Mesendoderm (in vitro differentiated cells): ENCODE results near the gene NHEJ1.

ENCODE experiments used
- DNase-seq: peaks from one replicate; pipeline ENCODE4 v3.0.0; 2013
- H2AK5ac ChIP-seq: 2 replicates; pipeline ENCODE4 v1.6.1; 2013; ENCODE audit warnings: low read length, inconsistent platforms
- H2BK120ac ChIP-seq: 2 replicates; pipeline ENCODE4 v1.6.1; 2013; ENCODE audit warnings: low read depth, mild to moderate bottlenecking, low read length, moderate library complexity, mixed read lengths
- H2BK15ac ChIP-seq: replicated peaks from 2 replicates; pipeline ENCODE4 v1.6.1; 2013; ENCODE audit warnings: low read depth, mild to moderate bottlenecking, moderate library complexity
- H2BK5ac ChIP-seq: 2 replicates; pipeline ENCODE4 v1.6.1; 2013; ENCODE audit warnings: low read length, inconsistent platforms
- H3K18ac ChIP-seq: 2 replicates; pipeline ENCODE4 v1.6.1; 2013; ENCODE audit warnings: mild to moderate bottlenecking, low read length, mixed read lengths
- H3K23ac ChIP-seq: one replicate; pipeline ENCODE4 v1.6.1; 2013; ENCODE audit warnings: low read length
- H3K27ac ChIP-seq: 2 replicates; pipeline ENCODE4 v1.5.1; 2013; ENCODE audit warnings: low read depth, mild to moderate bottlenecking, inconsistent platforms, low read length, moderate library complexity
- H3K27me3 ChIP-seq: 2 replicates; pipeline ENCODE4 v1.6.1; 2013; ENCODE audit warnings: low read length, control low read depth, mild to moderate bottlenecking, inconsistent platforms; ENCODE audit not compliant: insufficient read depth, poor library complexity
- H3K36me3 ChIP-seq: 2 replicates; pipeline ENCODE4 v1.6.1; 2013; ENCODE audit warnings: low read length, inconsistent platforms; ENCODE audit not compliant: control insufficient read depth, insufficient read depth
- H3K4ac ChIP-seq: one replicate; pipeline ENCODE4 v1.6.1; 2013; ENCODE audit warnings: low read depth, mild to moderate bottlenecking, low read length, moderate library complexity
- H3K4me1 ChIP-seq: 2 replicates; pipeline ENCODE4 v1.6.1; 2013; ENCODE audit warnings: low read depth, low read length, inconsistent platforms; ENCODE audit not compliant: control insufficient read depth
- H3K4me2 ChIP-seq: 2 replicates; pipeline ENCODE4 v1.6.1; 2013; ENCODE audit warnings: low read length
- H3K4me3 ChIP-seq: 2 replicates; pipeline ENCODE4 v1.5.1; 2013; ENCODE audit warnings: mild to moderate bottlenecking, low read length
- H3K56ac ChIP-seq: one replicate; pipeline ENCODE4 v1.6.1; 2013; ENCODE audit warnings: low read length
- H3K79me1 ChIP-seq: 2 replicates; pipeline ENCODE4 v1.6.1; 2013; ENCODE audit warnings: low read length, inconsistent platforms
- H3K79me2 ChIP-seq: 2 replicates; pipeline ENCODE4 v1.6.1; 2013; ENCODE audit warnings: mild to moderate bottlenecking, low read length; ENCODE audit not compliant: control insufficient read depth, insufficient read depth
- H3K9ac ChIP-seq: 2 replicates; pipeline ENCODE4 v1.6.1; 2013; ENCODE audit warnings: low read length, inconsistent platforms
- H4K5ac ChIP-seq: one replicate; pipeline ENCODE4 v1.6.1; 2013; ENCODE audit warnings: low read length
- H4K8ac ChIP-seq: one replicate; pipeline ENCODE4 v1.6.1; 2013; ENCODE audit warnings: low read depth, mild to moderate bottlenecking, control low read depth, low read length, moderate library complexity
- WGBS: extraction: QIAGEN DNeasy Blood & Tissue Kit; methylation state at CpG from one replicate; pipeline ENCODE4 v1.1.7; 2013; ENCODE audit warnings: low lambda C conversion rate, missing lambda C conversion rate; ENCODE audit not compliant: insufficient coverage; ENCODE audit errors: extremely low coverage; 5-methylcytosine and 5-hydroxymethylcytosine counted together

Gene NHEJ1

DNA sequence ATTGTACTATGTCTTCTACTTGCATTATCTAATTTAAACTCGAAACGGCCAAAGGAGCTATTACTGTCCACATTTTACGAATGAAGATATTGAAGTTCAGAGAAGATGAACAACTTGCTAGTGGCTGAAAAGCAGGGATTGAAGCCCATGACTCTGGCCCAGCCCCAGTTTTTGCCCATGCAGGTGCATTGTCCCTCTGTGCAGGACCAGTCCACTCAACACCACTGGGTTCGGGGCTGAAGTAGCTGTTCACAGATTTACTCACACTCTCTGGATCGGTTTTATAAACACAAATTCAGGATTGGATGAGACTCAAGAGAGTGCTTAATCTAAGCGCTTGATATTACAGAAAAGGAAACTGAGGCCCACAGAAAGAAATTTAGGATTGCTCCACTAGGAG is 98.5 kb downstream of the NHEJ1 start:
- Histone ChIP-seq H3K9ac (no peak overlapping the region), H3K79me1 (no peaks in the 10 kb centered on the region), H3K18ac (no peak overlapping the region), H4K8ac (no peak overlapping the region), H3K4me1 (no peaks in the 10 kb centered on the region), H3K4me3 (no peak overlapping the region), H2BK15ac (no peak overlapping the region), H4K5ac (no peak overlapping the region), H3K27ac (no peak overlapping the region), H3K4me2 (no peak overlapping the region), H2BK5ac (no peak overlapping the region), H2AK5ac (no peak overlapping the region), H3K79me2 (no peaks in the 10 kb centered on the region), H3K23ac (no peak overlapping the region), H3K36me3 (no peaks in the 10 kb centered on the region), H3K27me3 (peaks cover 57% of the 10 kb centered on the region), H3K4ac (no peak overlapping the region), H2BK120ac (no peak overlapping the region), H3K56ac (no peak overlapping the region)
- DNase-seq, result no peak
- no CpG with 5 or more reads among the region's 6 CpGs for WGBS

DNA sequence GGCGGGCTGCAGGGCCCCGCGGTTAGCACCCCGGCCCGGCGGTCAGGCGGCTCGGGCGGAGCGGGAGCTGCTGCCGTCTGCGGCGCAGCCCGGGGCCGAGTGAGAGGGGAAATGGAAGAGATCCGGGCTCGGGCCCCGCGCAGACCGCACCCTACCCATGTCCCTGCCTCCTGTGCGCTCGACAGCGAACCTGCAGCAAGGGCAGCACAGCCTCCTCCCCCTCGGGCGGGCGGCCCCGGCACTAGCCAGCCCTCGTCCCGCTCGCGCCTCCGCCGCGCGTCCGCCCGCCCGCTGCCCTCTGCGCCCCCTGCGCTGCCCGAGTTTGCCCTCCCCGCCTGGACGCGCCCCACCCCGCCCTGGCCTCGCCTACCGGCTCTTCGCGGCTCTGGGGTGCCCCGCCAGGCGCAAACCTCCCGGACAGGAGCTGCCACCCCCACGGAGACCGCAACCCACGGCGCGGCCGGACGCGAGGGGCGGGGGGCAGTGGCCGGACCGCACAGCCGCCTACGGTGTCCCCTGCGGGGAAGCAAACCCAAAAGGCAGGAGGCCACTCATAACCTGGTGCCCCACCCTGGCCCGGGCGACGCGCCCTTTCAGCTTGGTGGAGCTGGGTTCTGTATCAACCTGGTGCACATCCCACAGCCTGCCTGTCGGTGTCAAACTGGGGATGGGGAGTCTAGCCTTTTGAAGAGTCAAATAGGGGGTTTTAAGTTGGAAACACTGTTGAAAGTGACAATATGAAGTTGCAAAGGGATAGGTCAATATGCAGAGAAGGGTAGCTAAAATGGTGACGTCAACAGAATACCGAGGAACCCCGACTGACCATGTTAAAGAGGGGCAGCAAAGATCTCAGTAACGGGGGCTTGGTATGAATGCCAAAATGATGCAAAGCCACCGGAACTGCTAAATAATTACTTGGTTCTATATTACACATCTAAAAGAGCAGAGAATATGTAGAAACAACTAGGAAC is 99.5 kb downstream of the NHEJ1 start, which contains the start of gene IHH:
Gene IHH, minus strand, starts transcription at position 101 of the 971 bp plus-strand sequence. CDS start 454 bp downstream, outside the sequence.
- peak; percentile 40 for DNase-seq
- H3K27me3 ChIP-seq, result peaks cover 65% of the 10 kb centered on the region
- H3K56ac ChIP-seq, result peak within 1 kb of the TSS; percentile 34
- no peak within 1 kb of the TSS for H4K8ac ChIP-seq
- no peaks in the 10 kb centered on the region for H3K36me3 ChIP-seq
- H3K4me1 ChIP-seq, result no peaks in the 10 kb centered on the region
- H2BK15ac ChIP-seq, result no peak within 1 kb of the TSS
- no peak within 1 kb of the TSS for H3K9ac ChIP-seq
- no peak within 1 kb of the TSS for H4K5ac ChIP-seq
- H3K4me2 ChIP-seq, result no peak within 1 kb of the TSS
- no peak within 1 kb of the TSS for H3K4me3 ChIP-seq
- no peak within 1 kb of the TSS for H2AK5ac ChIP-seq
- no peak within 1 kb of the TSS for H2BK5ac ChIP-seq
- WGBS, result no CpG with 5 or more reads among the region's 76 CpGs
- H3K79me1 ChIP-seq, result no peaks in the 10 kb centered on the region
- no peak within 1 kb of the TSS for H2BK120ac ChIP-seq
- H3K4ac ChIP-seq, result no peak within 1 kb of the TSS
- no peak within 1 kb of the TSS for H3K23ac ChIP-seq
- H3K79me2 ChIP-seq, result no peaks in the 10 kb centered on the region
- H3K18ac ChIP-seq, result no peak within 1 kb of the TSS
- no peak within 1 kb of the TSS for H3K27ac ChIP-seq

DNA sequence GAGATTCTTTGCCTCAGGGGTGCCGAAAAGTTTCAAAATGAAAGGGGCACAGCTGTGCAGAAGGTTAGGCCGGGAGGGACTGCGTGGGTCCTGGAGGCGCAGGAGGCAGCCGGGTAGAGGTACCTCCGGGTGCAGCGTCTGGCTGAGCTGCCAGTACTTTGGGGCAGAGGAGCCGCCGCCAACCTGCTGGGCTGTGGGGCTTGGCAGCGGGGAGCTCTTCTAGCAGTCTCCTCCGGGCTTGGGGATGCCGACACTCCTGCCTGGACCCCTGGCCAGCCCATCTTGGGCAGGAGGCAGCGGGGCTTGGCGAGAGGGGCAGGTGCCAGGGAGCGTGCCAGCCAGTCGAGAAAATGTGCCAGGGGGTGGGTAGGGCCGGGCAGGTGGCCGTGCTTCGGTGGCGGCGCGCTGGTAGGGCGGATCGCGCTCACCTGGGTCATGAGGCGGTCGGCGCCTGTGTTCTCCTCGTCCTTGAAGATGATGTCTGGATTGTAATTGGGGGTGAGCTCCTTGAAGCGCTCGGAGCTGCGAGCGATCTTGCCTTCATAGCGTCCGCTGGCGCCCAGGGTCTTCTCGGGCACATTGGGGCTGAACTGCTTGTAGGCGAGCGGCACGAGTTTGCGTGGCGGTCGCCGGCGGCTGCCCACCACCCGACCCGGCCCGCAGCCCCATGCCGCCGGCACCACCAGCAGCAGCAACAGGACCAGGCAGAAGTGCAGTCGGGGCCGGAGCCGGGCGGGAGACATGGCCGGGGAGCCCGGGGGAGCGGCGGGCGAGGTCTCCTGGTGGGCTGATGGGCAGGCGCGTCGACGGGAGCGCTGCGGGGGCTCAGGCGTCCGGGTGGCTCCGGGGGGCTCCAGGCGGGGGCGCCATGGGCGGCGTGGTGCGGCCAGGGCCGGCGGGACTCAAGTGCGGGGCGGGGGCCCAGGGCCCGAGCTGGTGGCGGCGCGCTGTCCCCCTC is 100.6 kb downstream of the NHEJ1 start:
- Histone ChIP-seq H4K5ac (no peak overlapping the region), H3K56ac (peak overlapping the region; percentile 15), H3K18ac (no peak overlapping the region), H3K4me1 (no peaks in the 10 kb centered on the region), H3K79me1 (no peaks in the 10 kb centered on the region), H3K4ac (no peak overlapping the region), H3K23ac (no peak overlapping the region), H3K36me3 (no peaks in the 10 kb centered on the region), H2BK15ac (no peak overlapping the region), H3K9ac (no peak overlapping the region), H4K8ac (no peak overlapping the region), H3K4me3 (no peak overlapping the region), H3K27me3 (peaks cover 66% of the 10 kb centered on the region), H2BK5ac (no peak overlapping the region), H2BK120ac (no peak overlapping the region), H3K4me2 (no peak overlapping the region), H3K27ac (no peak overlapping the region), H3K79me2 (no peaks in the 10 kb centered on the region), H2AK5ac (no peak overlapping the region)
- DNase-seq, result peak; percentile 8
- no CpG with 5 or more reads among the region's 81 CpGs for WGBS

DNA sequence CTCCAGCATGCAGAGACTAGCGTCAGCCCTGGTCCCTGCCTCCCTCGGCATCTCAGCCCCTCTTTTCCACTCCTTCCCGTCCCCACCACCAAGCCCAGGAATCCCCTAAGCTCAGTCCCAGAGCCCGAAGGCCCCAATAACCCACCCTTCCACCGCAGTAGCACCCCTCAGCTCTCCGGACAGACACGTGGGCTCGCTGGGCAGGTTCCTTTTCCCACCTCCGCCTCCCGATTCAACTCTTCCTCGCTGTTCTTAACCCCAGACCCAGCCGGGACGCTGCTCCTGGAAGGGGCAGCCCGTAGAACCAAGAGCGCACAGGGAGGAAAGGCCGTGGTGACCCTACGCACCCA is 101.3 kb downstream of the NHEJ1 start:
- Histone ChIP-seq H3K9ac (no peak overlapping the region), H3K36me3 (no peaks in the 10 kb centered on the region), H4K8ac (no peak overlapping the region), H3K79me2 (no peaks in the 10 kb centered on the region), H2BK15ac (no peak overlapping the region), H3K27me3 (peaks cover 66% of the 10 kb centered on the region), H2BK5ac (no peak overlapping the region), H2BK120ac (no peak overlapping the region), H3K18ac (no peak overlapping the region), H3K23ac (no peak overlapping the region), H3K27ac (no peak overlapping the region), H3K4me1 (no peaks in the 10 kb centered on the region), H3K4ac (no peak overlapping the region), H3K4me2 (no peak overlapping the region), H3K4me3 (no peak overlapping the region), H4K5ac (no peak overlapping the region), H3K79me1 (no peaks in the 10 kb centered on the region), H2AK5ac (no peak overlapping the region), H3K56ac (no peak overlapping the region)
- WGBS, result no CpG with 5 or more reads among the region's 17 CpGs
- DNase-seq, result no peak

DNA sequence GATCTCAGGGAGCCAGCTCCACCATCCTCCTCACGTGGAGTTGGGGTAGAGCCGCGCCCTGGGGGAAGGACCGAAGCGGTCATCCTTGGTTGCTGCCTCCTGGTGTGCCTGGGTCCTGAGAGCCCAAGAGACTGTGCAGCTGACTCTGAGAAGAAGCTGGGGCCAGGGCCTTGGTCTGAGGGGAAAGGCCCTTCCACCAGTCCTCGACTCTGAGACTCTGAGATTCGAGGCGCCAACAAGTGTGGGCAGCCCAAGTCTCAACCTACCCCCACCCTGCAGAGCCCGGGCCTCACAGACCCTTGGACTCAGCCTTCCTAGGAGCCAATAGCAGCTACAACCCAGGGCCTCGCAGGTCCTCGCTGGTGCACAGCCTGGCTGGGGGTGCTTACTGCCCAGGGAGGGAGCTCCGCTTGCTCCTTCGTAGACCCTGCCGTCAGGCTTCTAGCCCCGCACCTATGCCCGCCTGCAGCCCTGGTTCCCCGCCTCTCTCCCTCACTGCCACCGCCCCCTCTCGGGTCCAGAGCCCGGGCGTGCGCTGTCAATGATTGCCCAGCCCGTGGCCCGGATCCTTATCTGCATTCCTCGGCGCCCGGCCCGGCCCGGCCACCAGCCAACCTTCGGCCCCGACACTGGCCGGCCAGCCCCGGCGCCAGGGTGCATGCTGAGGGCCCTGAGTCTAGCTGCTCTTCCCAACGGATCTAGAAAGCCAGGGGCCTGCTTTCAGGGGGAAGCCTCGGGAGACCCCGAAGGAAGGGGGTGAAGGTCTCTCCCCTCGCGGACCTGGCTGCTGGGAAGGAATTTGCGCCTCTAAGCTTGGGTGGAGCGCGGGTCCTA is 101.9 kb downstream of the NHEJ1 start:
- Histone ChIP-seq H2BK120ac (no peak overlapping the region), H3K79me2 (no peaks in the 10 kb centered on the region), H4K5ac (no peak overlapping the region), H3K4me2 (no peak overlapping the region), H3K9ac (no peak overlapping the region), H3K56ac (no peak overlapping the region), H2BK5ac (no peak overlapping the region), H3K4ac (no peak overlapping the region), H3K4me3 (no peak overlapping the region), H3K18ac (no peak overlapping the region), H4K8ac (no peak overlapping the region), H2BK15ac (no peak overlapping the region), H3K27ac (no peak overlapping the region), H2AK5ac (no peak overlapping the region), H3K27me3 (peaks cover 66% of the 10 kb centered on the region), H3K36me3 (no peaks in the 10 kb centered on the region), H3K23ac (no peak overlapping the region), H3K79me1 (no peaks in the 10 kb centered on the region), H3K4me1 (no peaks in the 10 kb centered on the region)
- DNase-seq, result peak; percentile 22
- WGBS, result no CpG with 5 or more reads among the region's 42 CpGs
